Spleen (tissue), 11 donors: Measurements from ENCODE around the gene PIF1. TPM values are rescaled to one million over a fixed set of nuclear protein-coding genes. Genes with fewer than 3 reads are reported as not detected.

Experiments used
- DNase-seq: peaks from one replicate; pipeline ENCODE4 v3.0.0-alpha.2; 2020
- H3K27ac ChIP-seq, 8 donors: fragments of 200-600 bp; sonication (generic) in 7 of 8; 1 replicate in 4 of 8; 2 replicates in 4 of 8; pipeline versions ENCODE4 v1.5.0 to v1.8.0; 2016 to 2021; ENCODE audit warnings: inconsistent platforms in 4 of 8, mild to moderate bottlenecking in 4 of 8, moderate library complexity in 1 of 8
- H3K27me3 ChIP-seq, 7 donors: fragments of 200-600 bp; sonication (generic) in 6 of 7; replicated peaks in 1 of 7; 1 replicate in 4 of 7; 2 replicates in 3 of 7; pipeline versions ENCODE4 v1.5.0 to v1.8.0; 2016 to 2021; ENCODE audit warnings: inconsistent platforms in 3 of 7, mild to moderate bottlenecking in 1 of 7
- H3K36me3 ChIP-seq, 6 donors: fragments of 200-600 bp; sonication (generic) in 5 of 6; 1 replicate in 4 of 6; 2 replicates in 2 of 6; pipeline versions ENCODE4 v1.5.0 to v1.8.0; 2016 to 2021; ENCODE audit warnings: inconsistent platforms in 2 of 6
- H3K4me1 ChIP-seq, 6 donors: fragments of 200-600 bp; sonication (generic) in 5 of 6; 1 replicate in 3 of 6; 2 replicates in 3 of 6; pipeline versions ENCODE4 v1.5.0 to v1.8.0; 2016 to 2021; ENCODE audit warnings: inconsistent platforms in 3 of 6
- H3K4me3 ChIP-seq, 8 donors: fragments of 200-600 bp; sonication (generic) in 7 of 8; 1 replicate in 4 of 8; 2 replicates in 4 of 8; pipeline versions ENCODE4 v1.5.0 to v1.8.0; 2016 to 2021; ENCODE audit warnings: inconsistent platforms in 4 of 8, mild to moderate bottlenecking in 4 of 8, moderate library complexity in 2 of 8
- H3K9me3 ChIP-seq, 8 donors: fragments of 200-600 bp; sonication (generic) in 7 of 8; 1 replicate in 4 of 8; 2 replicates in 4 of 8; pipeline versions ENCODE4 v1.5.0 to v1.8.0; 2016 to 2021; ENCODE audit warnings: inconsistent platforms in 4 of 8
- CTCF ChIP-seq, 11 experiments: fragments of 200-600 bp in 7 of 11; fragments of 450-650 bp in 4 of 11; sonication (generic) in 4 of 11; IDR thresholded peaks in 8 of 11; conservative IDR thresholded peaks in 3 of 11; 1 replicate in 7 of 11; 2 replicates in 4 of 11; pipeline versions ENCODE4 v1.4.0 to v1.8.0; 2016 to 2021; ENCODE audit warnings: antibody characterized with exemption in 11 of 11, inconsistent platforms in 4 of 11, mild to moderate bottlenecking in 1 of 11
- POLR2A ChIP-seq, 3 donors: fragments of 450-650 bp; IDR thresholded peaks; one replicate each; pipeline ENCODE4 v1.5.1; 2017; ENCODE audit warnings: antibody characterized with exemption in 3 of 3, mild to moderate bottlenecking in 1 of 3
- POLR2AphosphoS5 ChIP-seq, 3 donors: sonication (generic); formaldehyde crosslinking; IDR thresholded peaks; one replicate each; pipeline ENCODE4 v1.5.1; 2017; ENCODE audit warnings: antibody characterized with exemption in 3 of 3
- WGBS, 5 donors: extraction: QIAGEN DNeasy Blood & Tissue Kit in 3 of 5; methylation state at CpG; one replicate each; pipeline versions ENCODE4 v1.1.5 to v1.1.7; 2013 to 2018; 5-methylcytosine and 5-hydroxymethylcytosine counted together
- intact Hi-C: fragments of 100-400 bp; cut with DNase I; formaldehyde crosslinking; loops from one replicate; pipeline ENCODE4 v1.15.0; 2023; ENCODE audit warnings: low total_unique reads
- polyA plus RNA-seq, 3 donors: library from polyadenylated mRNA; stranded (reverse); fragments of 200-250 nt; gene quantifications; one replicate each; pipeline ENCODE4 v1.2.1, GENCODE V29; 2013
- total RNA-seq, 7 donors: library from RNA; depleted of rRNA in 3 of 7; stranded (reverse); fragments of >200 nt in 3 of 7; fragmentation: NEBNext Ultra II Directional in 4 of 7; extraction: Animal tissue kit (Norgen Biotek cat#: 25700) in 4 of 7; gene quantifications; one replicate each; pipeline versions ENCODE4 v1.1.0 to v1.2.1, GENCODE V29; 2016 to 2021
- donor health status: healthy with polysubstance abuse.
- donor health status: DM: no; HTN: no; CAD: no; lungs with moderate emphysema.
- donor health status: DM: no; HTN: no; CAD: no.
- donor health status: Bipolar disorder and iron deficiency.
- donor health status: healthy.
- donor health status: DM: no; HTN: no; CAD: no.
- donor health status: DM: yes; HTN: yes; CAD: no.

PIF1 gene
- total and polyA plus RNA-seq, 10 donors: 3.8 to 10.3 (median 6.8) TPM

- Histone ChIP-seq H3K4me3 (no peak overlapping the region), H3K27ac (peak overlapping the region; percentile 5 to 99 (median 78)), H3K4me1 (peaks cover 38 to 100% (median 92%) of the 10 kb centered on the region in 6 donors), H3K36me3 (peaks cover 9 to 100% (median 83%) of the 10 kb centered on the region in 6 donors), H3K27me3 (no peaks in the 10 kb centered on the region), H3K9me3 (no peaks in the 10 kb centered on the region)
- DNase-seq: no peak
- TF ChIP-seq POLR2AphosphoS5 (IDR thresholded peaks at IDR 0.05) (no peak), POLR2A (IDR thresholded peaks at IDR 0.05) (no peak), CTCF (IDR thresholded peaks at IDR 0.05 in 8 of 11, conservative IDR thresholded peaks at IDR 0.05 in 3 of 11) (no peak)
- WGBS, 5 donors: 77 to 84% (median 83%) methylated on average over 4 of the region's 4 CpGs
- intact Hi-C loops: no loop called here
Measured at GRCh38 chr15:64861960-64862359, 36.5 kb upstream of the PIF1 start.

GRCh38 chr15:64861331-64861730, 35.9 kb upstream of the PIF1 start:
- Histone ChIP-seq H3K27me3 (no peaks in the 10 kb centered on the region), H3K27ac (peak overlapping the region; percentile 5 to 99 (median 78)), H3K4me3 (no peak overlapping the region), H3K4me1 (peaks cover 43 to 100% (median 92%) of the 10 kb centered on the region in 6 donors), H3K9me3 (no peaks in the 10 kb centered on the region), H3K36me3 (peaks cover 9 to 100% (median 82%) of the 10 kb centered on the region in 6 donors)
- intact Hi-C loops: no loop called here
- WGBS, 5 donors: 78 to 92% (median 88%) methylated on average over 6 to 11 of the region's 11 CpGs
- TF ChIP-seq POLR2AphosphoS5 (IDR thresholded peaks at IDR 0.05): peak; percentile 10 to 82 (median 62)
- TF ChIP-seq POLR2A (IDR thresholded peaks at IDR 0.05): no peak
- DNase-seq: no peak

- no peak for DNase-seq
- Histone ChIP-seq H3K36me3 (peaks cover 4 to 100% (median 82%) of the 10 kb centered on the region in 6 donors), H3K27ac (peak overlapping the region; percentile 36 to 99 (median 81)), H3K4me1 (peaks cover 64 to 100% (median 93%) of the 10 kb centered on the region in 6 donors), H3K9me3 (no peaks in the 10 kb centered on the region), H3K4me3 (no peak overlapping the region), H3K27me3 (no peaks in the 10 kb centered on the region)
- 61 to 75% (median 72%) methylated on average over 2 of the region's 2 CpGs for WGBS, 5 donors
- TF ChIP-seq CTCF (IDR thresholded peaks at IDR 0.05 in 8 of 11, conservative IDR thresholded peaks at IDR 0.05 in 3 of 11) (no peak), POLR2AphosphoS5 (IDR thresholded peaks at IDR 0.05) (peak in 2 of 3 donors; percentile 38 to 48)
- intact Hi-C loops: no loop called here
Measured at GRCh38 chr15:64859226-64859625, 33.8 kb upstream of the PIF1 start.

GRCh38 chr15:64858021-64858575, 32.7 kb upstream of the PIF1 start:
- intact Hi-C loops: no loop called here
- H3K9me3 ChIP-seq: no peaks in the 10 kb centered on the region
- TF ChIP-seq POLR2AphosphoS5 (IDR thresholded peaks at IDR 0.05) (peak; percentile 20 to 58 (median 48)), POLR2A (IDR thresholded peaks at IDR 0.05) (no peak)
- H3K27me3 ChIP-seq: no peaks in the 10 kb centered on the region
- peak overlapping the region in 2 of 8 donors; percentile 1 to 39 for H3K4me3 ChIP-seq
- peak overlapping the region; percentile 42 to 99 (median 81) for H3K27ac ChIP-seq
- peaks cover 61 to 100% (median 97%) of the 10 kb centered on the region in 6 donors for H3K4me1 ChIP-seq
- WGBS, 5 donors: 24 to 44% (median 34%) methylated on average over 6 of the region's 6 CpGs
- H3K36me3 ChIP-seq: peaks cover 4 to 100% (median 86%) of the 10 kb centered on the region in 6 donors
- no peak for DNase-seq

- TF ChIP-seq CTCF (IDR thresholded peaks at IDR 0.05 in 8 of 11, conservative IDR thresholded peaks at IDR 0.05 in 3 of 11): no peak
- no peak for TF ChIP-seq POLR2A (IDR thresholded peaks at IDR 0.05)
- TF ChIP-seq POLR2AphosphoS5 (IDR thresholded peaks at IDR 0.05): no peak
- Histone ChIP-seq H3K4me1 (peaks cover 65 to 100% (median 99%) of the 10 kb centered on the region in 6 donors), H3K27ac (peak overlapping the region; percentile 42 to 99 (median 81)), H3K4me3 (peak overlapping the region in 2 of 8 donors; percentile 1 to 39), H3K27me3 (no peaks in the 10 kb centered on the region), H3K36me3 (peaks cover 4 to 100% (median 89%) of the 10 kb centered on the region in 6 donors), H3K9me3 (no peaks in the 10 kb centered on the region)
- DNase-seq: no peak
- intact Hi-C loops: no loop called here
- 39 to 65% (median 51%) methylated on average over 4 of the region's 4 CpGs for WGBS, 5 donors
Measured at GRCh38 chr15:64857421-64857820, 32.0 kb upstream of the PIF1 start.
